C4-2B (cell line): ENCODE data around the gene COX8A.

Experiments used
- CTCF ChIP-seq: fragments of 450-650 bp; conservative IDR thresholded peaks from 2 replicates; pipeline ENCODE4 v1.5.1; 2017; ENCODE audit warnings: mild to moderate bottlenecking
- ZFX ChIP-seq: fragments of 450-650 bp; IDR thresholded peaks from 2 replicates; pipeline ENCODE4 v1.6.1; 2017

- TF ChIP-seq CTCF (no peak), ZFX (no peak)
Observed at GRCh38 chr11:63938479-63939396, 35.7 kb upstream of the COX8A start, which contains the start of gene NAA40.
